Chondrocyte (in vitro differentiated cells): Measurements from ENCODE around the gene AMOTL2. TPM values are rescaled to one million over a fixed set of nuclear protein-coding genes. Genes with fewer than 3 reads are reported as not detected.

Source experiments
- DNase-seq: peaks from one replicate; pipeline ENCODE4 v3.0.0; 2021; ENCODE audit warnings: mixed read lengths, low spot score
- H3K27ac Mint-ChIP-seq: one replicate; pipeline ENCODE4 v1.8.0; 2021; ENCODE audit warnings: mild to moderate bottlenecking, moderate library complexity, mixed read lengths; ENCODE audit not compliant: unreplicated experiment
- H3K27me3 Mint-ChIP-seq: 2 replicates; pipeline ENCODE4 v1.8.0; 2021; ENCODE audit warnings: low read depth, mixed read lengths
- H3K36me3 Mint-ChIP-seq: 2 replicates; pipeline ENCODE4 v1.8.0; 2021; ENCODE audit warnings: low read depth, mixed read lengths
- H3K4me1 Mint-ChIP-seq: 2 replicates; pipeline ENCODE4 v1.8.0; 2021; ENCODE audit warnings: low read depth, mild to moderate bottlenecking, mixed read lengths
- H3K4me3 Mint-ChIP-seq: one replicate; pipeline ENCODE4 v1.8.0; 2021; ENCODE audit warnings: mild to moderate bottlenecking, moderate library complexity, mixed read lengths; ENCODE audit not compliant: unreplicated experiment
- H3K9me3 Mint-ChIP-seq: 2 replicates; pipeline ENCODE4 v1.8.0; 2021; ENCODE audit warnings: low read depth, mixed read lengths
- total RNA-seq: library from RNA; stranded (reverse); gene quantifications from 3 replicates; pipeline ENCODE4 v1.2.1, GENCODE V29; 2021
- TF ChIP-seq, protein P1 (sequence below): fragments of 200-600 bp; sonication (generic); IDR thresholded peaks from 2 replicates; pipeline ENCODE4 v1.5.0; 2021; ENCODE audit warnings: antibody characterized with exemption, mild to moderate bottlenecking, moderate library complexity

The AMOTL2 gene
- total RNA-seq, 1 donor from 2014 or later, result 259 TPM

DNA sequence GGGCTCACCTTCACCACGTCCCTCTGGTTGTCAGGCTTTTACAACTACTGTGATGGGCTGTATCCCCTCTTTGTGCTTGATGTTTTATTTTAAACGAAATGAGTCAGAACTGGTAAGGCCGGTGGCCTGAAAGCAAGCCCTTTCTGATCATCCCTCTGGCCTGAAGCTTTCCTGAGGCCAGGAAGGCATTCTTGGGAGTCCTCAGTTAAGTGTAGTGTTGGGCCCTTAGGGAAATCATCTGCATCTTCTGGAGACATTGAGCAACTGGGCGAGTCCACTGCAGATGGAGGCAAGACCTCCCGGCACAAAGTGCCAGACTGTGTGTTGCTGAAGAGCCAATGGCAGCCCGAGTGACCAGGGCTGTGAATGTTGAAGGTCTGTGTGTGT is 33.0 kb upstream of the AMOTL2 start:
- peaks cover 18% of the 10 kb centered on the region for H3K4me1 Mint-ChIP-seq
- H3K27me3 Mint-ChIP-seq, result no peaks in the 10 kb centered on the region
- TF ChIP-seq, protein P1, sequence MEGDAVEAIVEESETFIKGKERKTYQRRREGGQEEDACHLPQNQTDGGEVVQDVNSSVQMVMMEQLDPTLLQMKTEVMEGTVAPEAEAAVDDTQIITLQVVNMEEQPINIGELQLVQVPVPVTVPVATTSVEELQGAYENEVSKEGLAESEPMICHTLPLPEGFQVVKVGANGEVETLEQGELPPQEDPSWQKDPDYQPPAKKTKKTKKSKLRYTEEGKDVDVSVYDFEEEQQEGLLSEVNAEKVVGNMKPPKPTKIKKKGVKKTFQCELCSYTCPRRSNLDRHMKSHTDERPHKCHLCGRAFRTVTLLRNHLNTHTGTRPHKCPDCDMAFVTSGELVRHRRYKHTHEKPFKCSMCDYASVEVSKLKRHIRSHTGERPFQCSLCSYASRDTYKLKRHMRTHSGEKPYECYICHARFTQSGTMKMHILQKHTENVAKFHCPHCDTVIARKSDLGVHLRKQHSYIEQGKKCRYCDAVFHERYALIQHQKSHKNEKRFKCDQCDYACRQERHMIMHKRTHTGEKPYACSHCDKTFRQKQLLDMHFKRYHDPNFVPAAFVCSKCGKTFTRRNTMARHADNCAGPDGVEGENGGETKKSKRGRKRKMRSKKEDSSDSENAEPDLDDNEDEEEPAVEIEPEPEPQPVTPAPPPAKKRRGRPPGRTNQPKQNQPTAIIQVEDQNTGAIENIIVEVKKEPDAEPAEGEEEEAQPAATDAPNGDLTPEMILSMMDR, result no peak
- H3K27ac Mint-ChIP-seq, result no peak overlapping the region
- peak overlapping the region; percentile 28 for H3K4me3 Mint-ChIP-seq
- H3K9me3 Mint-ChIP-seq, result peaks cover 8% of the 10 kb centered on the region
- H3K36me3 Mint-ChIP-seq, result peaks cover 2% of the 10 kb centered on the region
- no peak for DNase-seq

DNA sequence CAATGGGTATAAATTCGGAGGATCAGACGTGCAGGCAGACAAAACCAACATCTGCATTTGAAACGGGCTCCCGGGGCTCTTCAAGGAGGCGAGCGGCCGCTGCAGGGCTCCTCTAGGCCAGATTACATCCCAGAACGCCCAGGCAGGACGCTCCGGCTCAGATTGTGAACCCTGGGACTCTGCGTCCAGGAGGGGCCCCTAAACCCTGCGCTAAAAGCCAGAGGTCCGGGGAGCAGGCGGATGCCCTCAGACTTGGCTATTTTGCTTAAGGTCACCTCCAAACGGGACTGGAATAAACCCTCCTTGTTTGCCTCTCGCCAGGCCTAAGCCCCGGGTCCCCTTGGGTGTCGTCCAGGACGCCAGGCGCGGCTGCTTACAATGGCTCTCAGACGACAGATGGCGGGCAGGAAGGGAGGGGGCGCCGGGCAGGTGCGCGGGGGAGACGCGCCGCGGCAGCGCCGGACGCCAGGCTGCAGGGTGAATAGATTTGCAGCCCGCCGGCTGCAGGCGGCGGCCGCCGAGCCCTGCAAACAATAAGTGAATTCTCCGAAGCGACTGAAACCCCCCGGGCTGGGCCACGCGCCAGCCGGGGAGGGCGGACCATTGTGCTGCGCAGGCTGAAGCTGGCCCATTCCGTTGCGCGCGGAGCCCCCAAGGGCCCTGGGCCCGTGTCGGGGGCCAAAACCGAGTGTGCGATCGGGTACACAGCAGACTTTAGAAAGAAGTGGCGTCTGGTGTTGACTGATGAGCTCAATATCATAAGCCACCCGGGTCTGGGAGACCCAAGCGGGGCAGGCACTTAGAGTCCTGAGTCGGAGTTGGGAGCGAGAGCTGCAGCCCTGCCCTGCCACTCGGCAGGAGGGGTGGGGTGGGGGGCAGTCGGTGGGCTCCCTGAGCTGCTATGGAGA is 32.3 kb upstream of the AMOTL2 start:
- no peaks in the 10 kb centered on the region for H3K27me3 Mint-ChIP-seq
- H3K9me3 Mint-ChIP-seq, result peaks cover 14% of the 10 kb centered on the region
- peaks cover 14% of the 10 kb centered on the region for H3K4me1 Mint-ChIP-seq
- DNase-seq, result no peak
- peak overlapping the region; percentile 55 for H3K4me3 Mint-ChIP-seq
- no peak overlapping the region for H3K27ac Mint-ChIP-seq
- H3K36me3 Mint-ChIP-seq, result peaks cover 5% of the 10 kb centered on the region
- TF ChIP-seq, protein P1, result peak; percentile 13

DNA sequence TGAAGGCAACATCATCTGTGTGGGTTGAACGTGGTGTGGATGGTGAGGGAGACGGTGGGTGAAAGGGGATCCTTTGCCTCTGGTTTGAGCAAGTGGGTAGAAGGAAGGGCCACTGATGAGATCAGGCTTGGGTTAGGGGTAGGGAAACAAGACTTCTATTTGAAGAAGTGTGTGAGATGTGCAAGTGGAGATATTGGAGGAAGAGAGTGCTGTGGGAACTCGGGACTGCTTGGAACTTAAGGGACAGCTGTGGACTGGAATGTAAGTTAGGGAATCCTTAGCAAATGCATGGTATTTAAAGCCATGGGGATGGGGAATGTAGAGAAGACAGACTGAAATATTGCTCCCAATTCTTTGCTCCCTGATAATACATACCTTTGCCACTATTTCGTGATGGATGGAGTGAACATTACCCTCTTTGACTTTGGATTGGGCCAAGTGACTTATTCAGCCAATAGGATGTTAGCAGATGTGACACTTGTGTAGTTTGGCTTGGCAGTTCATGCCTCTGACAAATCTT is 30.2 kb upstream of the AMOTL2 start:
- no peak for DNase-seq
- Mint-ChIP-seq H3K4me3 (no peak overlapping the region), H3K27me3 (no peaks in the 10 kb centered on the region), H3K9me3 (peaks cover 20% of the 10 kb centered on the region), H3K36me3 (peaks cover 5% of the 10 kb centered on the region), H3K4me1 (peaks cover 14% of the 10 kb centered on the region), H3K27ac (no peak overlapping the region)
- TF ChIP-seq, protein P1, result no peak

DNA sequence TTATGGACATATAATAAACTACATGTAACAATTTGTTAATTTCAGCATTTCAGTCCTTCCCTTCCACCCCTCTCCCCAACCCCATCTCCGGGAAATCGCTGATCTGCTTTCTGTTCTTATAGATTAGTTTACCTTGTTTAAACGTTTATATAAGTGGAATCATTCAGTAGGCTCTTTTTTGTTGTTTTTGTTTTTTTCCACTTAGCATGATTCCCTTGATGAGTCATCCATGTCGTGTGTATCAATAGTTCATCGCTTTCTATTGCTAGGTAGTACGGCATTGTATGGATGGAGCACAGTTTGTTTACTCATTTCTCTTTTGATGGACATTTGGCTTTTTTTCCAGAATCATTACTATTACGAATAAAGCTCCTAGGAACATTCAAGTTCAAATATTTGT is 23.5 kb upstream of the AMOTL2 start:
- Mint-ChIP-seq H3K9me3 (peaks cover 16% of the 10 kb centered on the region), H3K4me3 (no peak overlapping the region), H3K27ac (no peak overlapping the region), H3K36me3 (peaks cover 5% of the 10 kb centered on the region), H3K27me3 (no peaks in the 10 kb centered on the region), H3K4me1 (peaks cover 57% of the 10 kb centered on the region)
- DNase-seq, result no peak
- TF ChIP-seq, protein P1, result no peak

DNA sequence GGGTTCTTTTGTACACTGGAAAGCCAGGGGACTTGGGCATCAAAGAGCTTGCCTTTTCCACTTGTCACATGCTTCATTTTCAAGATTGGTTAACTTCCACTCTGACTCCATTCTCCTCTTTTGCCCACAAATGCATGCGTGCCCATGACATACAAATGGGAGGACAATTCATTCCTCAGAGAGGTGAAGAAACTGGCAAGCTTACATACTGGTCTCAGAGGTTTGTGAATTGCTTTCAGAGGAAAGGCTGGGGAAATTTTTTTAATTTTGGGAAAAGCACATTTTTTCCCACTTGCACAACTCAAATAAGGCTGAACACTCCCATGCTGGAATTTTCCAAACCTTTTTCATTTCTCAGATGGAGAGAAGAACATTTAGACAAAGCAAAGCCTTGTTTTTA is 20.9 kb upstream of the AMOTL2 start:
- Mint-ChIP-seq H3K9me3 (peaks cover 6% of the 10 kb centered on the region), H3K4me3 (peak overlapping the region; percentile 35), H3K36me3 (peaks cover 1% of the 10 kb centered on the region), H3K27me3 (no peaks in the 10 kb centered on the region), H3K4me1 (peaks cover 65% of the 10 kb centered on the region), H3K27ac (peak overlapping the region; percentile 91)
- TF ChIP-seq, protein P1, result no peak
- no peak for DNase-seq
